ENCODE measurements around the gene TUBG2. TPM values are rescaled to one million over a fixed set of nuclear protein-coding genes. Genes with fewer than 3 reads are reported as not detected.

The TUBG2 gene
- total RNA-seq, 1 experiment from 2014 or later, result 20.9 TPM

- POLR2A ChIA-PET, result no interaction called here
- Histone ChIP-seq H3K9me2 (ENCODE audit: insufficient read depth) (no peaks in the 10 kb centered on the region), H3K27ac (ENCODE audit: low read depth, low read length) (no peak overlapping the region)
These were observed 31.5 kb downstream of the TUBG2 start for GRCh38 chr17:42690596-42690995.

More at GRCh38 chr17:42690596-42690995, 31.5 kb downstream of the TUBG2 start:
- no peak for TF ChIP-seq RAD21 (IDR thresholded peaks at IDR 0.05; ENCODE audit: low read depth)
- TF ChIP-seq ELF1 (IDR thresholded peaks at IDR 0.05; ENCODE audit: borderline replicate concordance, low read depth), result no peak
- no peak for TF ChIP-seq FOSL1 (IDR thresholded peaks at IDR 0.05; ENCODE audit: low read depth)
- TF ChIP-seq SRF (IDR thresholded peaks at IDR 0.05; ENCODE audit: low read depth), result no peak
- no peak for TF ChIP-seq POLR2A (IDR thresholded peaks at IDR 0.05; ENCODE audit: borderline replicate concordance, extremely low read depth, insufficient read depth, insufficient read length)
- no peak for TF ChIP-seq EZH2phosphoT487 (IDR thresholded peaks at IDR 0.05; ENCODE audit: borderline replicate concordance)
- TF ChIP-seq CTCF (IDR thresholded peaks at IDR 0.05 in 2 of 3, conservative IDR thresholded peaks at IDR 0.05 in 1 of 3; ENCODE audit: borderline replicate concordance in 1 of 3, insufficient read depth in 1 of 3, low read depth in 2 of 3, low read length in 2 of 3), result no peak
- no peak for TF ChIP-seq CBX3 (IDR thresholded peaks at IDR 0.05; ENCODE audit: low read depth)
- no peak for TF ChIP-seq EZH2 (IDR thresholded peaks at IDR 0.05)
- TF ChIP-seq, protein P1, sequence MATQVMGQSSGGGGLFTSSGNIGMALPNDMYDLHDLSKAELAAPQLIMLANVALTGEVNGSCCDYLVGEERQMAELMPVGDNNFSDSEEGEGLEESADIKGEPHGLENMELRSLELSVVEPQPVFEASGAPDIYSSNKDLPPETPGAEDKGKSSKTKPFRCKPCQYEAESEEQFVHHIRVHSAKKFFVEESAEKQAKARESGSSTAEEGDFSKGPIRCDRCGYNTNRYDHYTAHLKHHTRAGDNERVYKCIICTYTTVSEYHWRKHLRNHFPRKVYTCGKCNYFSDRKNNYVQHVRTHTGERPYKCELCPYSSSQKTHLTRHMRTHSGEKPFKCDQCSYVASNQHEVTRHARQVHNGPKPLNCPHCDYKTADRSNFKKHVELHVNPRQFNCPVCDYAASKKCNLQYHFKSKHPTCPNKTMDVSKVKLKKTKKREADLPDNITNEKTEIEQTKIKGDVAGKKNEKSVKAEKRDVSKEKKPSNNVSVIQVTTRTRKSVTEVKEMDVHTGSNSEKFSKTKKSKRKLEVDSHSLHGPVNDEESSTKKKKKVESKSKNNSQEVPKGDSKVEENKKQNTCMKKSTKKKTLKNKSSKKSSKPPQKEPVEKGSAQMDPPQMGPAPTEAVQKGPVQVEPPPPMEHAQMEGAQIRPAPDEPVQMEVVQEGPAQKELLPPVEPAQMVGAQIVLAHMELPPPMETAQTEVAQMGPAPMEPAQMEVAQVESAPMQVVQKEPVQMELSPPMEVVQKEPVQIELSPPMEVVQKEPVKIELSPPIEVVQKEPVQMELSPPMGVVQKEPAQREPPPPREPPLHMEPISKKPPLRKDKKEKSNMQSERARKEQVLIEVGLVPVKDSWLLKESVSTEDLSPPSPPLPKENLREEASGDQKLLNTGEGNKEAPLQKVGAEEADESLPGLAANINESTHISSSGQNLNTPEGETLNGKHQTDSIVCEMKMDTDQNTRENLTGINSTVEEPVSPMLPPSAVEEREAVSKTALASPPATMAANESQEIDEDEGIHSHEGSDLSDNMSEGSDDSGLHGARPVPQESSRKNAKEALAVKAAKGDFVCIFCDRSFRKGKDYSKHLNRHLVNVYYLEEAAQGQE (IDR thresholded peaks at IDR 0.05; ENCODE audit: low read depth), result no peak
- no peak for TF ChIP-seq SP1 (IDR thresholded peaks at IDR 0.05; ENCODE audit: low read depth)
- no peak for TF ChIP-seq YY1 (IDR thresholded peaks at IDR 0.05; ENCODE audit: extremely low read depth, insufficient replicate concordance, low read depth, low read length)
- TF ChIP-seq EGR1 (IDR thresholded peaks at IDR 0.05; ENCODE audit: low read depth), result no peak
- TF ChIP-seq TCF7L2 (IDR thresholded peaks at IDR 0.05; ENCODE audit: borderline replicate concordance, extremely low read depth, insufficient read depth, insufficient read length), result no peak
- no peak for TF ChIP-seq ATF3 (IDR thresholded peaks at IDR 0.05)
- CTCF ChIA-PET, result interaction anchor here (1.1 kb wide), 1 partner anchor 11 kb away, joined by 3 read pairs; no protein-coding TSS in a partner anchor
- no peaks in the 10 kb centered on the region for H4K20me1 ChIP-seq (ENCODE audit: insufficient read depth)
- H3K36me3 ChIP-seq (ENCODE audit: control insufficient read depth in 1 of 2, insufficient read depth in 2 of 2, low read length in 2 of 2), result no peaks in the 10 kb centered on the region; a peak in 1 of 4 replicates
- no TSS peak for BruUV-seq (replicated peaks)
- no peak overlapping the region for H2AFZ ChIP-seq (ENCODE audit: low read depth, low read length, poor library complexity, severe bottlenecking)
- intact Hi-C loops (cut with micrococcal nuclease), result no loop called here
- H3K9me3 ChIP-seq (ENCODE audit: control insufficient read depth in 1 of 2, insufficient read depth in 1 of 2, low read depth in 1 of 2, low read length in 2 of 2), result no peaks in the 10 kb centered on the region
- no peaks in the 10 kb centered on the region for H3K4me1 ChIP-seq (ENCODE audit: control insufficient read depth in 1 of 2, insufficient read depth in 2 of 2, low read length in 2 of 2)
- DNase-seq (ENCODE audit: low read depth, low spot score), result no peak
- H3K4me2 ChIP-seq (ENCODE audit: low read length), result no peak overlapping the region
- H3K27me3 ChIP-seq (ENCODE audit: insufficient read depth, low read length), result no peaks in the 10 kb centered on the region
- H3K9ac ChIP-seq (ENCODE audit: low read length), result no peak overlapping the region
- H3K4me3 ChIP-seq (replicated peaks in 1 of 2; ENCODE audit: low read depth in 1 of 2, low read length in 2 of 2), result no peak overlapping the region
- H3K79me2 ChIP-seq (ENCODE audit: insufficient read depth, low read length), result no peaks in the 10 kb centered on the region
- ATAC-seq, result no peak
- RAD21 ChIA-PET (ENCODE audit: low non-redundant PET in 1 of 2, low total read pairs in 2 of 2, uncharacterized antibody in 2 of 2, unreplicated experiment in 2 of 2), result no interaction called here
